Stimulated activated naive B cell treated with anti-CD40 and anti-IgM and Interleukin-4, amounts not matched to agents 10 μg/mL and 1 μg/mL and 100 μg/mL, for 72 hours (primary cell): ENCODE results near the gene TCFL5.

Experiments
- ATAC-seq, 2 donors: fragments of 150-1000 bp; cut with Tn5 transposase; replicated peaks; 2 replicates each; pipeline ENCODE4 v1.10.0; 2021; ENCODE audit warnings: moderate library complexity in 1 of 2
- DNase-seq: peaks from one replicate; pipeline ENCODE4 v3.0.0; 2021
- H3K27ac Mint-ChIP-seq: one replicate; pipeline ENCODE4 v1.8.0; 2022; ENCODE audit warnings: mild to moderate bottlenecking, mixed read lengths
- H3K27me3 Mint-ChIP-seq, 2 donors: one replicate each; pipeline ENCODE4 v1.8.0; 2022; ENCODE audit warnings: mixed read lengths in 2 of 2
- H3K36me3 Mint-ChIP-seq, 2 donors: one replicate each; pipeline ENCODE4 v1.8.0; 2022; ENCODE audit warnings: mixed read lengths in 2 of 2, mild to moderate bottlenecking in 1 of 2
- H3K4me1 Mint-ChIP-seq, 2 donors: one replicate each; pipeline ENCODE4 v1.8.0; 2022; ENCODE audit warnings: mixed read lengths in 2 of 2, mild to moderate bottlenecking in 1 of 2
- H3K4me3 Mint-ChIP-seq, 2 donors: one replicate each; pipeline ENCODE4 v1.8.0; 2022; ENCODE audit warnings: mild to moderate bottlenecking in 2 of 2, mixed read lengths in 2 of 2, moderate library complexity in 1 of 2
- H3K9me3 Mint-ChIP-seq, 2 donors: one replicate each; pipeline ENCODE4 v1.8.0; 2022; ENCODE audit warnings: mixed read lengths in 2 of 2, mild to moderate bottlenecking in 1 of 2

TCFL5 gene

GRCh38 chr20:62861726-62862336 lies at the start of gene TCFL5:
TCFL5 (minus strand) TSS chr20:62861822; CDS start chr20:62861670, 152 bp downstream.
- ATAC-seq (peak; percentile 89 to 91), DNase-seq (peak; percentile 90)
- no peaks in the 10 kb centered on the region for H3K27me3 Mint-ChIP-seq
- H3K36me3 Mint-ChIP-seq, result peaks cover 15 to 16% of the 10 kb centered on the region in 2 donors
- H3K4me3 Mint-ChIP-seq, result peak within 1 kb of the TSS; percentile 62 to 76
- H3K9me3 Mint-ChIP-seq, result peaks cover 4 to 7% of the 10 kb centered on the region in 2 donors
- H3K4me1 Mint-ChIP-seq, result peaks cover 20 to 32% of the 10 kb centered on the region in 2 donors
- H3K27ac Mint-ChIP-seq, result peak within 1 kb of the TSS; percentile 51

- H3K4me3 Mint-ChIP-seq, result no peak overlapping the region
- H3K9me3 Mint-ChIP-seq, result no peaks in the 10 kb centered on the region
- DNase-seq, result no peak
- no peaks in the 10 kb centered on the region for H3K27me3 Mint-ChIP-seq
- no peak for ATAC-seq
- peak overlapping the region; percentile 42 for H3K27ac Mint-ChIP-seq
- H3K4me1 Mint-ChIP-seq, result peaks cover 8 to 54% of the 10 kb centered on the region in 2 donors
- H3K36me3 Mint-ChIP-seq, result peaks cover 45 to 51% of the 10 kb centered on the region in 2 donors
Observed at GRCh38 chr20:62910777-62911497, 49.3 kb upstream of the TCFL5 start.

GRCh38 chr20:62910217-62910766 lies 48.7 kb upstream of the TCFL5 start:
- no peak for DNase-seq
- no peak for ATAC-seq
- Mint-ChIP-seq H3K4me1 (peaks cover 8 to 48% of the 10 kb centered on the region in 2 donors), H3K27ac (peak overlapping the region; percentile 37), H3K9me3 (no peaks in the 10 kb centered on the region), H3K27me3 (no peaks in the 10 kb centered on the region), H3K4me3 (no peak overlapping the region), H3K36me3 (peaks cover 50 to 55% of the 10 kb centered on the region in 2 donors)

- ATAC-seq (no peak), DNase-seq (no peak)
- Mint-ChIP-seq H3K27me3 (no peaks in the 10 kb centered on the region), H3K36me3 (peaks cover 52 to 60% of the 10 kb centered on the region in 2 donors), H3K27ac (peak overlapping the region; percentile 65), H3K9me3 (no peaks in the 10 kb centered on the region), H3K4me1 (peaks cover 4 to 37% of the 10 kb centered on the region in 2 donors), H3K4me3 (no peak overlapping the region)
Observed at GRCh38 chr20:62908971-62909791, 47.6 kb upstream of the TCFL5 start.

GRCh38 chr20:62907384-62908317 lies 46.0 kb upstream of the TCFL5 start:
- H3K27ac Mint-ChIP-seq, result no peak overlapping the region

GRCh38 chr20:62906647-62907375 lies 45.2 kb upstream of the TCFL5 start:
- DNase-seq (no peak), ATAC-seq (no peak)
- Mint-ChIP-seq H3K27me3 (no peaks in the 10 kb centered on the region), H3K4me3 (no peak overlapping the region), H3K9me3 (no peaks in the 10 kb centered on the region), H3K36me3 (peaks cover 51 to 69% of the 10 kb centered on the region in 2 donors), H3K27ac (no peak overlapping the region), H3K4me1 (peaks cover 4 to 31% of the 10 kb centered on the region in 2 donors)

More at GRCh38 chr20:62907384-62908317, 46.0 kb upstream of the TCFL5 start:
- H3K4me3 Mint-ChIP-seq, result no peak overlapping the region
- DNase-seq (no peak), ATAC-seq (peak; percentile 62 to 63)
- H3K36me3 Mint-ChIP-seq, result peaks cover 50 to 66% of the 10 kb centered on the region in 2 donors
- no peaks in the 10 kb centered on the region for H3K9me3 Mint-ChIP-seq
- H3K27me3 Mint-ChIP-seq, result no peaks in the 10 kb centered on the region
- peaks cover 4 to 31% of the 10 kb centered on the region in 2 donors for H3K4me1 Mint-ChIP-seq

GRCh38 chr20:62906209-62906608 lies 44.6 kb upstream of the TCFL5 start:
- Mint-ChIP-seq H3K27me3 (no peaks in the 10 kb centered on the region), H3K4me3 (no peak overlapping the region), H3K27ac (peak overlapping the region; percentile 65), H3K36me3 (peaks cover 49 to 66% of the 10 kb centered on the region in 2 donors), H3K9me3 (no peaks in the 10 kb centered on the region), H3K4me1 (peaks cover 4 to 32% of the 10 kb centered on the region in 2 donors)
- no peak for ATAC-seq
- DNase-seq, result no peak

GRCh38 chr20:62905536-62906117 lies 44.0 kb upstream of the TCFL5 start:
- Mint-ChIP-seq H3K9me3 (no peaks in the 10 kb centered on the region), H3K27me3 (no peaks in the 10 kb centered on the region), H3K36me3 (peaks cover 45 to 63% of the 10 kb centered on the region in 2 donors), H3K4me3 (no peak overlapping the region), H3K27ac (peak overlapping the region; percentile 65), H3K4me1 (peaks cover 4 to 33% of the 10 kb centered on the region in 2 donors)
- DNase-seq (no peak), ATAC-seq (no peak)

- H3K27ac Mint-ChIP-seq, result no peak overlapping the region
- peaks cover 33 to 56% of the 10 kb centered on the region in 2 donors for H3K36me3 Mint-ChIP-seq
- ATAC-seq (no peak), DNase-seq (no peak)
- H3K4me3 Mint-ChIP-seq, result no peak overlapping the region
- no peaks in the 10 kb centered on the region for H3K9me3 Mint-ChIP-seq
- H3K27me3 Mint-ChIP-seq, result no peaks in the 10 kb centered on the region
- H3K4me1 Mint-ChIP-seq, result peaks cover 17 to 40% of the 10 kb centered on the region in 2 donors
Observed at GRCh38 chr20:62902926-62903615, 41.4 kb upstream of the TCFL5 start.

GRCh38 chr20:62901891-62902290 lies 40.3 kb upstream of the TCFL5 start:
- ATAC-seq (no peak), DNase-seq (no peak)
- Mint-ChIP-seq H3K27me3 (no peaks in the 10 kb centered on the region), H3K4me3 (no peak overlapping the region), H3K27ac (no peak overlapping the region), H3K4me1 (peaks cover 19 to 31% of the 10 kb centered on the region in 2 donors), H3K9me3 (no peaks in the 10 kb centered on the region), H3K36me3 (peaks cover 27 to 47% of the 10 kb centered on the region in 2 donors)

GRCh38 chr20:62900692-62901584 lies 39.3 kb upstream of the TCFL5 start:
- DNase-seq (no peak), ATAC-seq (peak; percentile 24 to 31)
- no peak overlapping the region for H3K4me3 Mint-ChIP-seq
- H3K27me3 Mint-ChIP-seq, result no peaks in the 10 kb centered on the region
- H3K4me1 Mint-ChIP-seq, result peaks cover 19 to 31% of the 10 kb centered on the region in 2 donors
- peak overlapping the region; percentile 77 for H3K27ac Mint-ChIP-seq
- H3K9me3 Mint-ChIP-seq, result no peaks in the 10 kb centered on the region
- peaks cover 18 to 44% of the 10 kb centered on the region in 2 donors for H3K36me3 Mint-ChIP-seq
